Fibroblast of skin of abdomen (primary cell): Measurements from ENCODE around the gene ETF1.

Source experiments
- DNase-seq: peaks from one replicate; pipeline ENCODE4 v3.0.0-alpha.2; 2013

Gene ETF1

GRCh38 chr5:138563340-138564118 is 20.5 kb upstream of the ETF1 start:
- DNase-seq: no peak

DNA sequence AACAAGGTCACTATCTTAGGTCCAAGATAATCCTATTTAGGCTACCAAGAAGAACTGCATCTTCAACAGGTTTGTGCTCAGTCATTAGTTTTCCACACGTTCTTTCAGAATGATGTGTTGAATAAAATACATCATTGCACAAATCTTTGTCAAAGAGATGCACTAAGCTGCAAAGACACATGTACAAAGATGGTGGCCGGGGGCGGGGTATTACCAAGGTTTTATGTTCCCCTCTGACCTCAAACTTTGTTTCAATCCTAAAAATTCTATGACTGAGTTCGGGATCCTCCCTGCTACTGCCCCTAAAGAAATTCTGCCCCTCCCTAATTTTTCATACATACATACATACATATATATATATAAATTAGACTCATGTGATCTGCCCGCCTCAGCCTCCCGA is 17.9 kb upstream of the ETF1 start:
- no peak for DNase-seq

- no peak for DNase-seq
These were observed 16.9 kb upstream of the ETF1 start for GRCh38 chr5:138559937-138560336.

GRCh38 chr5:138557677-138558076 is 14.6 kb upstream of the ETF1 start:
- DNase-seq: no peak

GRCh38 chr5:138554143-138554542 is 11.1 kb upstream of the ETF1 start:
- DNase-seq: no peak

GRCh38 chr5:138553437-138554095 is 10.5 kb upstream of the ETF1 start:
- no peak for DNase-seq

GRCh38 chr5:138552657-138553056 is 9.6 kb upstream of the ETF1 start:
- DNase-seq: no peak

DNA sequence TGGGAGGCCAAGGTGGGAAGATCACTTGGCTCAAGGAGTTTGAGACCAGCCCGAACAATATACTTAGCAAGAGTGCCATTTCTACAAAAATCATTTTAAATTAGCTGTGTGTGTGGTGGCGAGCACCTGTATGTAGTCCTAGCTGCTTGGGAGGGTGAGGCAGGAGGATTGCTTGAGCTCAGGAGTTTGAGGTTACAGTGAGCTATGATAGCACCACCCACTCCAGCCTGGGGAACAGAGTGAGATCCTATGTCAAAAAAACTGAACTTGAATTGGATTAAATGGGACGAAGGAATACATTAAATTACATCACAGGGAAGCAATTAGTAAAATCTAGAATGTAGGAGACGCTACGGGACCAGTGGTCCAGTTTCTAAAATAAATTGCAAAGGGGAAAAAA is 6.4 kb upstream of the ETF1 start:
- no peak for DNase-seq

- DNase-seq: no peak
These were observed 3.0 kb upstream of the ETF1 start for GRCh38 chr5:138545919-138546562.

DNA sequence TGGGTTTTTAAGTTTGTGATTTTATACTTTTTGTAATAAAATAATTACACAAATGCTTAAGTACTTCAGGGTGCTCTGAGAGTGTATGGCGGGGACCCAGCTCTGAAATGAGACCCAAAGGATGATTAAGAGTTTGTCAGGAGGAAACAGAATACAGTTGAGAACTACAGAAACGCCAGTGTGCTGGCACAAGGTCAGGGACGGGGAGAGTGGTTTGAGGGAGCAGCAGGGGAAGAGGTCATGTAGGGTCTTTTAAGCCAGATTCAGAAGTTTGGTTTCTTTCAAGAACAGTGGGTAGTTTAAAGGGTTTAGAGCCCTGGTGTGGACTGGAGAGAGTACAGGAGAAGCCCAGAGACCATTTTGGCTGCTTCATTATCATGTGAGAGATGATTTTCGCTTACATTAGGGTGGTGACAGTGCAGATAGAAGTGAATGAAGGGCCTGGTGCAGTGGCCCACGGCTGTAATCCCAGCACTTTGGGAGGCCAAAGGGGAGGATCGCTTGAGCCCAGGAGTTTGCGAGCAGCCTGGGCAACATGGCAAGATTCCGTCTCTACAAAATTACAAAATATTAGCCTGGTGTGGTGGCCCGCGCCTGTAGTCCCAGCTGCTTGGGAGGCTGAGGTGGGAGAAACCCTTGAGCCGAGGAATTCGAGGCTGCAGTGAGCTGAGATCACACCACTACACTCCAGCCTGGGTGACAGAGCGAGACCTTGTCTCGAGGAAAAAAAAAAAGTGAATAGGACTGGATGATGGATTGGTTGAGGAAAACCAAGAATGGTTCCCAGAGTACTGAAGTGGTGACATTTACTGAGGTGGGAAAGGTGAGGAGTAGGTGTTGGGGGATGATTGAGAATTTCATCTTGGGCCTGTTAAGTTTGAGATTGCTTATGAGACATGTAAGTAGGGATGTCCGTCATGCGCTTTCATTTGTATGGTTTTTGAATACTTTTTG is 1.4 kb upstream of the ETF1 start:
- no peak for DNase-seq

GRCh38 chr5:138543730-138544104 is 681 bp upstream of the ETF1 start:
- no peak for DNase-seq

DNA sequence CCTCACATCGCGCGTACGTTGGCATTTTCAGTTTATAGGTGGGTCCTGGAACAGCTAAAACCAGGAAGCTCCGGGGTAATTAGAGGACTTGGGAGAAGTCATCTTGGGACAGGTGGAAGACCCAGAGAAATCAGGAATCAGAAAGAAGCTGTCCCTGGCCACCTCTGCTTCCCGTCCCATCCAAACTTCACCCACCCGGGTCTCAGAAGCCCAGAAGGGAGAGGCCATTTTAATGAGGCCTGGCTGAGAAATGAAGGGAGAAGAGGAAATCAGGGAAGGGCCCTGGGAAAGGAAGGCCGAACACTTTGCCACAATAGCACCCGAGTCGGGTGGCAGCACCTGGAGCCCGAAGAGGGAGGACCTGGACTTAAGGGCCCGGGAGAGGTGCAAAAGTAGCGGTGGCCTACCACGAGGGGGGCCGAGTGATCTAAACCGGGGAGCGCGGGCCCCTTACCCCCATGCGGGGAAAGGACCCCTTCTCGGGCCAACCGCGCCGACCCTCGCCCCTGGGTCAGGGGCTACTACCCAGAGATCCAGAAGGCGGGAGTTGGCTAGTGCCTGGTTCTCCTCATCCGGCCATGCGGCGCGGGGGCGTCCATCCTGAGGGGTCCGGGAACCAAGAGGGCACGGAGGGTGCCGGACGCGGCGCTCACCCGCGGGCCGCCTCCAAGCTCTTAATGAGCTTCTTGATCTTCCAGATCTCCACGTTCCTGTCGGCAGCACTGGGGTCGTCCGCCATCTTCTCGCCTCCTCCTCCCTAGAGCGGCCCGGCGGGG is 668 bp downstream of the ETF1 start:
- DNase-seq: no peak

- DNase-seq: no peak
These were observed 1.4 kb downstream of the ETF1 start for GRCh38 chr5:138541511-138542179.

DNA sequence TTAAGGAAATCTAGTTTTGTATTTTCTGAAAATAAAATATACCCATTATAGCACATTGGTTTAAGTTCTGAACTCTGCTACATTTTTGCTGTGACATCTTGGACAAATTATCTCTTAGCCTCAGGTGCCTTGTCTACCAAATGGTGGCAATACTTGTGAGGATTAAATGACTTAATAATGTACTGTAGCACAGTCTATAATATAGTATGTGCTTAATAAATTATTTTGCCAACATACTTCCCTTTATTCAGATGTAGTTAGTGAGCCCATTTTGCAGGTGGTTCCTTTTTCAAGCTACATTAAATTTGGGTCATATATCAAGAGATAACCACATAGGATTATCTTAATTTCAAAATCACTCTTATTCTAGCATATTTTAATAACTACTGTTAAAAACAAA is 3.2 kb downstream of the ETF1 start:
- DNase-seq: no peak

DNA sequence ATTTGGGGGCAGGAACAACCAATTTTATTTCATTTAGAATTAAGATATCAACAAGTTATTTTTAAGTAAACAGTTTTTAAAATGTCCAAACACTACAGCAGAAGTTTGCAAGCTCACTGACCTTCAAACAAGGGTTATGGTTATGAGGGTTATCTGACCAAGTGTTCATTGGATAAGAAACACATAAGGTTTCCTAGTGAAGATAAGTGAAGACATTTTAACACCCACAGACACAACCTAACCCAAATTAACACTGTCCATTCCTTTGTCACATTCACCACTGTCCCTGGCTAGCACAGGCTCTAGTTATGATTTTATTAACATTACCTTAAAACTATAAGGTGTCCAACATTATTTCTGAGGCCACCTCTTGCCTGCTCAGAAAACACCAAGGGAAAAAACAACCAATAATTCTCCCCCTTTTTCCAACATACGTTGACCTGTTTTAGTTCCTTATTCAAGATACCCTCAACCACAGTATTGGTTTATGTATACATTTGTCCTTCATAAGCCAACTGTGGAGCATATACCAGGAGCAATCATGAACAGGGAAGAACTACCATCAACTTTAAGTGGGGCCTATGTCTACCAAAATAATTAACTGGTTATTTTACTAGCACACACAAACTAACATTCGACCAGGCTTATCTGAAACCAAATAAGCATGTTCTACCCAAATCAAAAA is 4.0 kb downstream of the ETF1 start:
- DNase-seq: no peak

DNA sequence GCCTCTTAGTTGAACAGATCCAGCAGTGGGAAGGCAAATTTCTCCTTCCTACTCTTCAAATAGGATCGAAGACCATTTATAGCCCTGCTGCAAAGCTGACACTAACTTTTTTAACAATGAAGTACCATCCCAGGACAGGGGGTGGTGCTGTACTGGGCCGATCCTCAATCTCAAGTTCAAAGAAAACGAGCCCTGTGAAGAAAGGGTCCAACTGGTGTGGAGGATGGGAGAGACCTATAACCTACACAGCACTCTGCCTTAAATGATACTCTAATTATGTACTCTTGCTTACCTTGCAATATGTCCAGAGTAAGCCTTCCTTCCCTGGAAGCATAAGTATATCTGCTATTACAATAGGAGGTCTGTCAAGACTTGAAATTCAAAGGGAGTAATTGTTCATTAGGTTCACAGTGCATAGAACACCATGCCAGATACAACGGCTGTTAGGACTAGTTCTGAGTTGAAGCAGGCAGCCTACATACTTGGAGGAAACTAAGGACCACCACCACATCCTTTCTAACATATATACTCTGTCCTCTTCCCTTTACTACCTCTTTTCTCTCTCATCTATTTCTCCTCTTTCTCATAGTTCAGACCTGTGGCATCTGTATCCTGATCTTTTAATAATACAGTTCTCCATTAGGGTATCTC is 6.2 kb downstream of the ETF1 start:
- DNase-seq: no peak

- no peak for DNase-seq
These were observed 6.8 kb downstream of the ETF1 start for GRCh38 chr5:138536215-138536614.

- no peak for DNase-seq
These were observed 8.8 kb downstream of the ETF1 start for GRCh38 chr5:138533973-138534941.

- no peak for DNase-seq
These were observed 13.2 kb downstream of the ETF1 start for GRCh38 chr5:138529812-138530211.
